Neural progenitor cell (in vitro differentiated cells): ENCODE measurements around the gene CRACDL. TPM values are rescaled to one million over a fixed set of nuclear protein-coding genes. Genes with fewer than 3 reads are reported as not detected.

Source experiments
- DNase-seq: peaks from one replicate; pipeline ENCODE4 v3.0.0-alpha.2; 2016; ENCODE audit warnings: low spot score
- H2AFZ ChIP-seq: fragments of 200-600 bp; sonication (generic); replicated peaks from 2 replicates; pipeline ENCODE4 v1.6.1; 2016; ENCODE audit warnings: antibody characterized with exemption
- H3F3A ChIP-seq: fragments of 200-600 bp; sonication (generic); 2 replicates; pipeline ENCODE4 v1.6.1; 2016; ENCODE audit warnings: antibody characterized with exemption, low read depth
- H3K27ac ChIP-seq: fragments of 200-600 bp; sonication (generic); 2 replicates; pipeline ENCODE4 v1.5.1; 2016; ENCODE audit warnings: mild to moderate bottlenecking
- H3K27me3 ChIP-seq: fragments of 200-600 bp; sonication (generic); 2 replicates; pipeline ENCODE4 v1.6.1; 2016; ENCODE audit warnings: mild to moderate bottlenecking, moderate library complexity
- H3K36me3 ChIP-seq: fragments of 200-600 bp; sonication (generic); 2 replicates; pipeline ENCODE4 v1.5.1; 2016
- H3K4me1 ChIP-seq: fragments of 200-600 bp; sonication (generic); 2 replicates; pipeline ENCODE4 v1.6.1; 2016; ENCODE audit warnings: mixed run types
- H3K4me2 ChIP-seq: fragments of 200-600 bp; sonication (generic); 2 replicates; pipeline ENCODE4 v1.6.1; 2016
- H3K4me3 ChIP-seq: fragments of 200-600 bp; sonication (generic); 2 replicates; pipeline ENCODE4 v1.5.1; 2016
- H3K79me2 ChIP-seq: fragments of 200-600 bp; sonication (generic); 2 replicates; pipeline ENCODE4 v1.6.1; 2016; ENCODE audit warnings: low read depth
- H3K9ac ChIP-seq: fragments of 200-600 bp; sonication (generic); 2 replicates; pipeline ENCODE4 v1.6.1; 2016
- H3K9me3 ChIP-seq: fragments of 200-600 bp; sonication (generic); 2 replicates; pipeline ENCODE4 v1.5.1; 2016; ENCODE audit warnings: low read depth
- H4K20me1 ChIP-seq: fragments of 200-600 bp; sonication (generic); 2 replicates; pipeline ENCODE4 v1.6.1; 2016; ENCODE audit warnings: low read depth
- H3K27ac Mint-ChIP-seq: 3 replicates; pipeline ENCODE4 v1.8.0; 2021; ENCODE audit warnings: mixed read lengths
- H3K27me3 Mint-ChIP-seq: 2 replicates; pipeline ENCODE4 v1.8.0; 2022; ENCODE audit warnings: low read depth, mild to moderate bottlenecking, inconsistent platforms, moderate library complexity, mixed read lengths; ENCODE audit not compliant: insufficient read depth
- H3K36me3 Mint-ChIP-seq: 3 replicates; pipeline ENCODE4 v1.8.0; 2021; ENCODE audit warnings: mixed read lengths
- H3K4me1 Mint-ChIP-seq: 3 replicates; pipeline ENCODE4 v1.8.0; 2021; ENCODE audit warnings: mixed read lengths
- H3K4me3 Mint-ChIP-seq: 3 replicates; pipeline ENCODE4 v1.8.0; 2021; ENCODE audit warnings: mild to moderate bottlenecking, moderate library complexity, mixed read lengths
- H3K9me3 Mint-ChIP-seq: 3 replicates; pipeline ENCODE4 v1.8.0; 2020; ENCODE audit warnings: mixed read lengths
- EZH2 ChIP-seq: fragments of 200-600 bp; sonication (generic); IDR thresholded peaks from 2 replicates; pipeline ENCODE4 v1.6.1; 2017; ENCODE audit warnings: antibody characterized with exemption, mild to moderate bottlenecking, moderate library complexity
- EZH2phosphoT487 ChIP-seq: fragments of 200-600 bp; sonication (generic); IDR thresholded peaks from 2 replicates; pipeline ENCODE4 v1.6.1; 2017; ENCODE audit warnings: antibody characterized with exemption
- total RNA-seq: library from RNA; depleted of rRNA; stranded (reverse); fragments of >200 nt; gene quantifications from 2 replicates; pipeline ENCODE4 v1.2.3, GENCODE V29; 2015; ENCODE audit warnings: low replicate concordance
- TF ChIP-seq, protein P1 (sequence below): fragments of 200-600 bp; sonication (generic); IDR thresholded peaks from 2 replicates; pipeline ENCODE4 v1.5.1; 2017; ENCODE audit warnings: antibody characterized with exemption, mild to moderate bottlenecking

CRACDL gene
- total RNA-seq, 1 donor from 2014 or later: 0.07 TPM

DNA sequence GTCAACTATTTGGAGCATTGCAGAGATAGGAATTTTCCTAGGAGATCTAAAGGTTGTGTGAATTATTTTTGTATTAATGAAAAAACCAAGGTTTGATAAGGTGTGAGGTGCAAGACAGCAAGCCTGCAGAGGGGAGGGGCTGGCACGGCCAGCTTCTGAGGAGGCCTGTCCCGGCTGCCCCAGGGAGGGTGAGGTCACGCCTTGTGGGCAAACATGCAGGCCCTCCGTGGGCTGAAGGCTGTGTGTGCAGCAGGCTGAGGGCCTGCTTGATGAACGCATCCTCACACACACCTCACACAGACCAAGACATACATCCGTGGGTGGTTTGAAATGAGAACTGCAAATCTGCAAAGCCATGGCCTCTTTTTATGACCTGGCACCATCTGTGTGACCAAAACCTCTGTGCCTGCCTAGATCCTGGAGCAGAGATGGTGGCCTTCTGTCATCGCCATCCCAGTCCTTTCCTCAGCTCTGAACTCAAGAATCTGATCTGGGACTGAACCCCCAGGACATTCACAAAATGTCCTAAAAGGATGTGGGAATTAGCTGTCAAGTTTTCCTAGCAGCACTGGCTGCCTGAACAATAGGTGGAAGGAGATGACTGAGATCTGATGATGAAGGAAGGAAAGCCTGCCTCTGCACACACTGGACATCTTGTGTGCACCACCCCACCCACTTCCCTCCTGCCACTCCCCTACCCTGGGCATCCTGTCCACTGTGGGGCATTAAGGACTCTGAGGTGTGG lies 102.7 kb downstream of the CRACDL start:
- Histone ChIP-seq H4K20me1 (no peaks in the 10 kb centered on the region), H3K4me3 (no peak overlapping the region), H2AFZ (no peak overlapping the region), H3K27ac (no peak overlapping the region), H3K36me3 (no peaks in the 10 kb centered on the region), H3K4me2 (no peak overlapping the region), H3K27me3 (no peaks in the 10 kb centered on the region), H3K79me2 (no peaks in the 10 kb centered on the region), H3K4me1 (no peaks in the 10 kb centered on the region), H3F3A (no peaks in the 10 kb centered on the region), H3K9me3 (no peaks in the 10 kb centered on the region), H3K9ac (no peak overlapping the region)
- TF ChIP-seq EZH2: no peak
- Mint-ChIP-seq H3K27me3 (peaks cover 12% of the 10 kb centered on the region), H3K36me3 (no peaks in the 10 kb centered on the region), H3K27ac (peak overlapping the region; percentile 72), H3K9me3 (no peaks in the 10 kb centered on the region), H3K4me1 (peaks cover 12% of the 10 kb centered on the region), H3K4me3 (no peak overlapping the region)
- no peak for DNase-seq

DNA sequence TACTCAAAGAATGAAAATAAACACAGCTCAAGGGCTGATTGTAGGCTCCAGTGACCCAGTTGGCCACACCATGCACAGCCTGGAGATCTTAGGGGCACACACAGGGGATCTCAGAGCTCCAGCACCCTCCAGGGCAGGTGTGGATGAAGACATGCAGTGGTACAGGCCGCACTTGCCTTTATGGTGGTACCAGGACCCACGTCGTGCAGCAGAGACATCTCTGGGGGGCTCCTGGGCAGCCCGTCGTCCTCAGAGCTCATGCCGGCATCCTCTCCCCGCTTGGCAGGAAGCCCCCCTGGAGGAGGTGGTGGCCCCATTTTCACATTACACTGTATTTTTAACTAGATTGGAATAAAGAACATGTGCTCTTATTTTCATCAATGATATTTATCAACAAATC lies 103.9 kb downstream of the CRACDL start:
- Histone ChIP-seq H3F3A (no peaks in the 10 kb centered on the region), H3K36me3 (no peaks in the 10 kb centered on the region), H3K79me2 (no peaks in the 10 kb centered on the region), H3K4me3 (no peak overlapping the region), H3K4me2 (no peak overlapping the region), H3K4me1 (no peaks in the 10 kb centered on the region), H3K27ac (no peak overlapping the region), H3K27me3 (no peaks in the 10 kb centered on the region), H4K20me1 (no peaks in the 10 kb centered on the region), H3K9ac (no peak overlapping the region), H3K9me3 (no peaks in the 10 kb centered on the region), H2AFZ (no peak overlapping the region)
- Mint-ChIP-seq H3K4me3 (no peak overlapping the region), H3K9me3 (no peaks in the 10 kb centered on the region), H3K27ac (no peak overlapping the region), H3K4me1 (peaks cover 12% of the 10 kb centered on the region), H3K36me3 (no peaks in the 10 kb centered on the region), H3K27me3 (peaks cover 12% of the 10 kb centered on the region)
- DNase-seq: no peak
- TF ChIP-seq EZH2phosphoT487 (no peak), EZH2 (no peak)
- TF ChIP-seq, protein P1, sequence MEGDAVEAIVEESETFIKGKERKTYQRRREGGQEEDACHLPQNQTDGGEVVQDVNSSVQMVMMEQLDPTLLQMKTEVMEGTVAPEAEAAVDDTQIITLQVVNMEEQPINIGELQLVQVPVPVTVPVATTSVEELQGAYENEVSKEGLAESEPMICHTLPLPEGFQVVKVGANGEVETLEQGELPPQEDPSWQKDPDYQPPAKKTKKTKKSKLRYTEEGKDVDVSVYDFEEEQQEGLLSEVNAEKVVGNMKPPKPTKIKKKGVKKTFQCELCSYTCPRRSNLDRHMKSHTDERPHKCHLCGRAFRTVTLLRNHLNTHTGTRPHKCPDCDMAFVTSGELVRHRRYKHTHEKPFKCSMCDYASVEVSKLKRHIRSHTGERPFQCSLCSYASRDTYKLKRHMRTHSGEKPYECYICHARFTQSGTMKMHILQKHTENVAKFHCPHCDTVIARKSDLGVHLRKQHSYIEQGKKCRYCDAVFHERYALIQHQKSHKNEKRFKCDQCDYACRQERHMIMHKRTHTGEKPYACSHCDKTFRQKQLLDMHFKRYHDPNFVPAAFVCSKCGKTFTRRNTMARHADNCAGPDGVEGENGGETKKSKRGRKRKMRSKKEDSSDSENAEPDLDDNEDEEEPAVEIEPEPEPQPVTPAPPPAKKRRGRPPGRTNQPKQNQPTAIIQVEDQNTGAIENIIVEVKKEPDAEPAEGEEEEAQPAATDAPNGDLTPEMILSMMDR: no peak

DNA sequence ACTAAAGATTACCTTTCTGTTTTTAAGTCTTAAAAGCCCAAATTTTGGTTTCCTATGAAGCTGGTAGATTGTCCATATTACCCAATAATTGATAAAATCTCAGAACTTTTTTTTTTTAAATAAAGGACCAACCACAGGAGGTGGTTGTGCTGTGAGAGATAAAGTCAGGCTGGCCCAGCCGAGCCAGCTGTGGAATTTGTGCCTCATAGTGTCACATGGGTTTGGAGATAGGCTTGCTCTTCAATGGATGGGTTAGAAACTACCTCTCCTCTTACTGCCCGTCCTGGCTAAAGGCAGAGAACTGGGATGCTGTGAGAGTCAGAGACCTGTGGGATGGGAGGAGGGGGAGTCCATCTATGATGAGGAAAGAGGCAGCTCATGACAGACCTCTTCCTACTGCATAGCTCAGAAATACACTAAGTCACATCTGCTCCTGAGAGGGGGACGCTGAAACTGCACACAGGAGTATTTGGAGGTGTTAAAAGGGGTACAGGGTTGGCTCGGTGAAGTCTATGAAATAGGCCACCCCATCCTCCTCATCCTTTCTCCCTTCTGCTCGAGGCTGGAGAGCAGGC lies 105.4 kb downstream of the CRACDL start:
- Histone ChIP-seq H3F3A (no peaks in the 10 kb centered on the region), H3K27me3 (peaks cover 12% of the 10 kb centered on the region), H3K4me2 (no peak overlapping the region), H3K27ac (no peak overlapping the region), H3K4me1 (no peaks in the 10 kb centered on the region), H3K9ac (no peak overlapping the region), H3K4me3 (no peak overlapping the region), H4K20me1 (no peaks in the 10 kb centered on the region), H3K79me2 (no peaks in the 10 kb centered on the region), H3K9me3 (no peaks in the 10 kb centered on the region), H3K36me3 (no peaks in the 10 kb centered on the region), H2AFZ (no peak overlapping the region)
- TF ChIP-seq EZH2phosphoT487 (no peak), EZH2 (no peak)
- TF ChIP-seq, protein P1: no peak
- Mint-ChIP-seq H3K36me3 (no peaks in the 10 kb centered on the region), H3K27me3 (peaks cover 10% of the 10 kb centered on the region), H3K9me3 (no peaks in the 10 kb centered on the region), H3K4me1 (peaks cover 10% of the 10 kb centered on the region), H3K4me3 (no peak overlapping the region), H3K27ac (no peak overlapping the region)
- no peak for DNase-seq
